K562 (cell line): ENCODE results near the gene CARD9. TPM values are rescaled to one million over a fixed set of nuclear protein-coding genes. Genes with fewer than 3 reads are reported as not detected.
A peak's percentile ranks its signal among the peaks of the same experiment; 100 is the strongest.

Source experiments
- BHLHE40 ChIP-seq: IDR thresholded peaks from 2 replicates; pipeline ENCODE4 v1.6.1; 2011; ENCODE audit warnings: low read length, improper control_type of control experiment
- ELF2 ChIP-seq: fragments of 250-450 bp; sonication (Bioruptor Pico); IDR thresholded peaks from 2 replicates; pipeline ENCODE4 v1.5.0; 2021; ENCODE audit warnings: mild to moderate bottlenecking
- FOXK1 ChIP-seq: sonication (generic); formaldehyde crosslinking; IDR thresholded peaks from 2 replicates; pipeline ENCODE4 v1.8.0; 2022; ENCODE audit warnings: missing genetic modification reagents, mild to moderate bottlenecking, borderline replicate concordance
- HDAC6 ChIP-seq: IDR thresholded peaks from 2 replicates; pipeline ENCODE4 v1.6.1; 2012; ENCODE audit warnings: low read depth, mild to moderate bottlenecking, control low read depth, inconsistent platforms, low read length, moderate library complexity
- NFRKB ChIP-seq: fragments of 450-650 bp; IDR thresholded peaks from 2 replicates; pipeline ENCODE4 v1.6.1; 2016; ENCODE audit warnings: low read depth
- RAD21 ChIP-seq, 2 experiments: fragments of 250-450 bp in 1 of 2; fragments of 450-650 bp in 1 of 2; sonication (Bioruptor Pico) in 1 of 2; formaldehyde crosslinking in 1 of 2; IDR thresholded peaks in 1 of 2; conservative IDR thresholded peaks in 1 of 2; 2 replicates each; pipeline versions ENCODE4 v1.4.0 to v1.8.0; 2020 to 2022; ENCODE audit warnings: mild to moderate bottlenecking in 2 of 2, moderate library complexity in 1 of 2
- RB1 ChIP-seq: fragments of 450-650 bp; IDR thresholded peaks from 2 replicates; pipeline ENCODE4 v1.6.1; 2017; ENCODE audit warnings: low read depth, mild to moderate bottlenecking
- RBBP5 ChIP-seq: fragments of 200-600 bp; sonication (generic); IDR thresholded peaks from 2 replicates; pipeline ENCODE4 v1.6.1; 2012; ENCODE audit warnings: borderline replicate concordance, mild to moderate bottlenecking, low read length, control low read depth, inconsistent platforms; ENCODE audit not compliant: insufficient read depth, poor library complexity, severe bottlenecking
- SIN3A ChIP-seq, 2 experiments: fragments of 150-350 bp in 1 of 2; IDR thresholded peaks; 2 replicates each; pipeline ENCODE4 v1.6.1; 2011 to 2016; ENCODE audit warnings: borderline replicate concordance in 2 of 2, low read depth in 2 of 2, low read length in 2 of 2, mild to moderate bottlenecking in 2 of 2, moderate library complexity in 2 of 2; ENCODE audit not compliant: control insufficient read depth in 1 of 2
- SRSF9 ChIP-seq: fragments of 200-400 bp; formaldehyde crosslinking; IDR thresholded peaks from 2 replicates; pipeline ENCODE4 v1.6.1; 2017; ENCODE audit warnings: low read depth, low read length, borderline replicate concordance
- TBP ChIP-seq: optimal IDR thresholded peaks from 2 replicates; pipeline ENCODE3; 2011; ENCODE audit warnings: low read depth, low read length, improper control_type of control experiment
- TCF7 ChIP-seq: sonication (generic); IDR thresholded peaks from 2 replicates; pipeline ENCODE4 v1.6.1; 2016; ENCODE audit warnings: antibody characterized with exemption, borderline replicate concordance
- TCFL5 ChIP-seq: fragments of 250-450 bp; sonication (Bioruptor Pico); conservative IDR thresholded peaks from 2 replicates; pipeline ENCODE4 v1.6.1; 2021; ENCODE audit warnings: mild to moderate bottlenecking, moderate library complexity, matching md5 sums
- VEZF1 ChIP-seq: fragments of 200-800 bp; sonication (Bioruptor generic); IDR thresholded peaks from 2 replicates; pipeline ENCODE4 v1.6.1; 2017; ENCODE audit warnings: missing genetic modification characterization, missing compliant biosample characterization
- XRCC3 ChIP-seq: fragments of 450-650 bp; IDR thresholded peaks from 2 replicates; pipeline ENCODE4 v1.6.1; 2017; ENCODE audit warnings: mild to moderate bottlenecking, moderate library complexity
- ZBTB7A ChIP-seq: IDR thresholded peaks from 2 replicates; pipeline ENCODE4 v1.6.1; 2011; ENCODE audit warnings: low read depth, mild to moderate bottlenecking, low read length, moderate library complexity, borderline replicate concordance; ENCODE audit not compliant: control insufficient read depth
- ZNF311 ChIP-seq: fragments of 250-450 bp; sonication (Bioruptor Pico); IDR thresholded peaks from 2 replicates; pipeline ENCODE4 v1.4.0; 2020; ENCODE audit warnings: mild to moderate bottlenecking, moderate library complexity
- ZNF354B ChIP-seq: fragments of 250-450 bp; sonication (Bioruptor Pico); IDR thresholded peaks from 2 replicates; pipeline ENCODE4 v1.4.0; 2020
- ZNF395 ChIP-seq: fragments of 200-800 bp; sonication (Bioruptor generic); IDR thresholded peaks from 2 replicates; pipeline ENCODE4 v1.6.1; 2017; ENCODE audit warnings: missing genetic modification characterization, missing compliant biosample characterization
- ZNF740 ChIP-seq, 3 experiments: fragments of 200-800 bp in 1 of 3; sonication (Bioruptor generic) in 1 of 3; sonication (generic) in 1 of 3; formaldehyde crosslinking in 1 of 3; IDR thresholded peaks; 2 replicates each; pipeline versions ENCODE4 v1.6.1 to v1.8.0; 2016 to 2022; ENCODE audit warnings: mild to moderate bottlenecking in 2 of 3, missing compliant biosample characterization in 2 of 3, missing genetic modification characterization in 2 of 3, missing genetic modification reagents in 1 of 3
- ZNF830 ChIP-seq: fragments of 250-450 bp; sonication (Bioruptor Pico); IDR thresholded peaks from 2 replicates; pipeline ENCODE4 v1.5.0; 2021; ENCODE audit warnings: mild to moderate bottlenecking
- ZSCAN29 ChIP-seq: fragments of 450-650 bp; IDR thresholded peaks from 2 replicates; pipeline ENCODE4 v1.6.1; 2017
- polyA plus RNA-seq, 8 experiments: library from polyadenylated mRNA; depleted of rRNA in 4 of 8; stranded (reverse) in 5 of 8; unstranded in 3 of 8; fragments of >200 nt; fragmentation: Nextera tagmentation in 2 of 8; fragmentation: Illumina TruSeq in 1 of 8; extraction: Ambion mirVana in 2 of 8; extraction: Trizol in 1 of 8; gene quantifications; 2 replicates each; pipeline versions ENCODE4 v1.2.1 to v1.2.3, GENCODE V29; 2011 to 2014; ENCODE audit warnings: inconsistent platforms in 1 of 8, missing spikeins in 1 of 8
- total RNA-seq, 7 experiments: library from RNA; depleted of rRNA in 6 of 7; stranded (reverse); fragments of >200 nt in 6 of 7; fragmentation: Illumina TruSeq in 2 of 7; extraction: Trizol in 2 of 7; gene quantifications; 2 replicates each; pipeline versions ENCODE4 v1.2.1 to v1.2.3, GENCODE V29; 2011 to 2021; ENCODE audit warnings: low replicate concordance in 1 of 7

Gene CARD9
- total and polyA plus RNA-seq, 9 of the 15 experiments (the other 6 are each of a cell fraction or from before 2014, with no cell fraction given), result 1.7 to 53.0 (median 9.7) TPM

- TF ChIP-seq BHLHE40 (peak; percentile 60), TCF7 (no peak), ZBTB7A (peak; percentile 84; the same call in 1 of the 2 replicates), RAD21 (CRISPR knock-in tag; conservative IDR thresholded peaks at IDR 0.05 in 1 of 2, IDR thresholded peaks at IDR 0.05 in 1 of 2) (peak; percentile 30 to 47; a peak in 3 of 4 replicates), ZNF830 (no peak), HDAC6 (no peak), ZNF395 (CRISPR knock-in tag) (peak; percentile 33), ZSCAN29 (no peak), SIN3A (IDR thresholded peaks at IDR 0.05; ENCODE audit: borderline replicate concordance in 2 of 2, control insufficient read depth in 1 of 2, low read depth in 2 of 2, low read length in 2 of 2) (peak; percentile 4 to 90; a peak in 2 of 4 replicates), ZNF354B (no peak), ELF2 (CRISPR knock-in tag) (peak; percentile 82), VEZF1 (peak; percentile 69), ZNF740 (CRISPR knock-in tag; IDR thresholded peaks at IDR 0.05) (peak; percentile 77; the same call in 1 of the 2 replicates), ZNF740 (tag; IDR thresholded peaks at IDR 0.05) (no peak; a peak in 1 of 4 replicates), FOXK1 (0 out of 2 replicates have a peak, but pooled peaks have one; percentile 14), ZNF311 (CRISPR knock-in tag) (no peak), SRSF9 (no peak), NFRKB (peak; percentile 42; the same call in 1 of the 2 replicates), RB1 (0 out of 2 replicates have a peak, but pooled peaks have one; percentile 5), RBBP5 (peak; percentile 1), TBP (peak; percentile 52), TCFL5 (no peak), XRCC3 (no peak)
Observed at GRCh38 chr9:136372561-136373299, 739 bp downstream of the CARD9 start (continued).
